GM19397 (cell line): Measurements from ENCODE around the gene MOB1B.
"Not testable (repeated sequence)": the region's sequence is repeated elsewhere in the genome, so short reads cannot be mapped to it uniquely, and the experiment has no call there.

Experiments
- ATAC-seq: cut with Tn5 transposase; IDR thresholded peaks from one replicate; pipeline ENCODE4 v1.9.1; 2021; ENCODE audit warnings: mild to moderate bottlenecking, moderate library complexity; ENCODE audit not compliant: unreplicated experiment

MOB1B gene

DNA sequence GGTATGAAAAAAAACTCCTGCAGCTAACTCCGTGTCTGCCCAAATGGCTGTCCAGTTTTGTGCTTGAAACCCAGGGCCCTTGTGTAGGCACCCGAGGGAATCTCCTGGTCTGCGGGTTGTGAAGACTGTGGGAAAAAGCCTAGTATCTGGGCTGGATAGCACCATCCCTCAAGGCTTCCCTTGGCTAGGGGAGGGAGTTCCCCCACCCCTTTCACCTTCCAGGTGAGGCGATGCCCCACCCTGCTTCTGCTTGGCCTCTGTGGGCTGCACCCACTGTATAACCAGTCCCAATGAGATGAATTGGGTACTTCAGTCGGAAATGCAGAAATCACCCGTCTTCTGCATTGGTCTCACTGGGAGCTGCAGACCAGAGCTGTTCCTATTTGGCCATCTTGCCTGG, 102.9 kb downstream of the MOB1B start:
- not testable (repeated sequence) for ATAC-seq

DNA sequence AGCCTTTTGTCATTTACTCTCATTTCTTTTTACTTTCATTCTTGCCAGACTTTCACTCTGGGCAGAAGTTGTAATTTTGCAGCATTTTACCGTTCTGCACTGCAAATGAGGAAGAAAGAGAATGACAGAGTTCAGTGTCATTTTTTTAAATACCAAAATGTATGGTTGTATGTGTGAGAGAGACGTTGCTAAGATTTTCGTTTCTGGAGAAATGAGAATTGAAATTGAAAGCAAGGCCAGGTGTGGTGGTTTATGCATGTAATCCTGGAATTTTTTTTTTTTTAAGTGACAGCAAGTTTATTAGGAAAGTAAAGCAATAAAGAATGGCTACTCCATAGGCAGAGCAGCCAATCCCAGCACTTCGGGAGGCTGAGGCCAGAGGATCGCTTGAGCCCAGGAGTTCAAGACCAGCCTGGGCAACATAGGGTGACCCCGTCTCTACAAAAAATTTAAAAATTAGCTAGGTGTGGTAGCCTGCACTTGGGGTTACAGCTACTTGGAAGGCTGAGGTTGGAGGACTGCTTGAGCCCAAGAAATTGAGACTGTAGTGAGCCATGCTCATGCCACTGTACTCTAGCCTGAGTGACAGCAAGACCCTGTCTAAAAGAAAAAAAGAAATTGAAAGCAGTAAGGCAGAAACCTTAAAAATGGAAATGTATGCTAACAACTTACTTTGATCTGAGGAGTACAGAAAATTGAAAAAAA, 104.2 kb downstream of the MOB1B start:
- ATAC-seq, result peak; percentile 75

- no peak for ATAC-seq
Observed at GRCh38 chr4:71008196-71008595, 106.0 kb downstream of the MOB1B start.

GRCh38 chr4:71009086-71009485, 106.9 kb downstream of the MOB1B start:
- no peak for ATAC-seq

DNA sequence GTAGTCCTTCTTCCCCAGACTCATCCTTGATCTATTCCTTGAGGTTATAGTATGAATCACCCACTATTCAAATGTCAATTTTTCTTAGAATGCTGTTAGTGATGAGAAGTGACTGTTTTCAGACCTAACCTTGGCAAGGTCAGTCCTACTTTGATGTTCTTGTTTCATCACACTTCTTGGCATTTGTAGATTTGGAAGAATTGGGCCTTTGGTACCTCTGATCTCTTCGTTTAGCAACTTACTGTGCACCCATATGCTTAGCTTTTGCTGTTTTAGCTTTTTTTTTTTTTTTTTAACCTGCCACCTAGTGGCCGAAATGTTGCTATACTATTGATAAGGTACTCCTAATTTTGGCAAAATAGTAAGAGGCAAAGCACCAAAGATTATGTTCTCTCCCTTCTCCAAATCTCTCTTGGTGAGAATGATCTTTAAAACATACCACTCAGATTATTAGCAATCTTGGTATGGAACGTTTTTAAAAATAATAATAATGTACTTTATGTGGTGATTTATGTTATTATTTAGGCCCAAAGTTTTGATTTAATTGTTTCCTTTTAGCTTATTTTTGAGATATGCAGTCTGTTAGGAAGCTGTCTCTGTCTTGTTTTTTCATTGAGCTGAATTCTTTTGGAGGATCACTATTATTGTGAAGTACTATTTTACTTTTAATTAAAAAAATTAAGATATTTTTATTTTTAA, 107.9 kb downstream of the MOB1B start:
- ATAC-seq, result no peak

DNA sequence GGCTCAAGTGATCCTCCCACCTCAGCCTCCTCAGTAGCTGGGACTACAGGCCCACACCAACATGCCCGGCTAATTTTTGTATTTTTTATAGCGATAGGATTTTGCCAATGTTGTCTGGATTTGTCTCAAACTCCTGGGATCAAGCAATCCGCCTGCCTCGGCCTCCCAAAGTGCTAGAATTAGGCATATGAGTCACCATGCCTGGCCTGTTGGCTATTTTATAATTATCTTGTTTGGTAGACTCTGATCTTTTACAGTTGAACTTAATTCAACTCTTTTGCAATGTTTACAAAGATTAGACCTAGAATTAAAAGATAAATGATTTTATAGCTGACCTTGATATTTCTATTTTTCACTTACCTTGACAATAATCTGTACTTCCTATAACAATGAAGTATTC, 109.3 kb downstream of the MOB1B start:
- no peak for ATAC-seq

DNA sequence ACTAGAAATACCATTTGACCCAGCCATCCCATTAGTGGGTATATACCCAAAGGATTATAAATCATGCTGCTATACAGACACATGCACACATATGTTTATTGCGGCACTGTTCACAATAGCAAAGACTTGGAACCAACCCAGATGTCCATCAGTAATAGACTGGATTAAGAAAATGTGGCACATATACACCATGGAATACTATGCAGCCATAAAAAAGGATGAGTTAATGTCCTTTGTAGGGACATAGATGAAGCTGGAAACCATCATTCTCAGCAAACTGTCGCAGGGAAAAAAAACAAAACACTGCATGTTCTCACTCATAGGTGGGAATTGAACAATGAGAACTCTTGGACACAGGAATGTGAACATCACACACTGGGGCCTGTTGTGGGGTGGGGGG, 115.2 kb downstream of the MOB1B start:
- not testable (repeated sequence) for ATAC-seq

DNA sequence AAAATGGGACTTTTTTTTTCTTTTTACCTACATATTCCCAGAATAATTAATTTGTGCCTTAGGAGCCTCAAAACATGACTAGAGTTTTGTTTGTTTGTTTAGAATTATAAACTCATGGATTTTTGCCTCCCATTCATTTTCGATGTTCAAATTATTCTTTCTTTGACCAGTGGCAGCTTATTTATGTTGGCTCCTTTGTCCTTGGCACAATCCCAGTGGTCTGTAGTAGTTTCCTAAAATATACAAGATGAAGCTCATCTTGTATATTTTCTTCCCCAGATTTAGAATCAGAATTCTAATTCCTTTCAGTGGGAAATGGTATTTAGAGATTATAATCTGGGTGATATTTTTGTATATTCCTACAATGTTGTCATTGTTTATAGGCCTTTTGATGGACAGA, 118.4 kb downstream of the MOB1B start:
- no peak for ATAC-seq

GRCh38 chr4:71025654-71026053, 123.5 kb downstream of the MOB1B start:
- no peak for ATAC-seq

DNA sequence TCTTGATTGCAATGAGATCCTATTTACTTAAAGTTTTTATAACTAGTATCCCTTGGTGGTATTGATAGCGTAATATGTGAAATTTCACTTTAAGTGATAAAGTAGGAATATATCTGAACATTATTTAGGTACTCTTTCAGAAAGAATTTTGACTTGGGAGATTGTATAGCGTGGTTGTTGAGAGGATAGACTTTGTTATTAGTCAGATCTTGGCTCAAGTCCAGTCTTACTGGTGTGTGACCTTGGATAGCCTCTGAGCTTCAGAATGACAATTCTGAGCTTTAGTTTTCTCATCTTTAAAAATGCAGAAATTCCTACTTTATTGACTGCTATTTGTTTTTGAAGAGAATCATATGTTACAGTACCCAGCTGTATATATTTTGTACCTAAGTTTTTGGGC, 123.9 kb downstream of the MOB1B start:
- no peak for ATAC-seq

- no peak for ATAC-seq
Observed at GRCh38 chr4:71027611-71028010, 125.4 kb downstream of the MOB1B start.

DNA sequence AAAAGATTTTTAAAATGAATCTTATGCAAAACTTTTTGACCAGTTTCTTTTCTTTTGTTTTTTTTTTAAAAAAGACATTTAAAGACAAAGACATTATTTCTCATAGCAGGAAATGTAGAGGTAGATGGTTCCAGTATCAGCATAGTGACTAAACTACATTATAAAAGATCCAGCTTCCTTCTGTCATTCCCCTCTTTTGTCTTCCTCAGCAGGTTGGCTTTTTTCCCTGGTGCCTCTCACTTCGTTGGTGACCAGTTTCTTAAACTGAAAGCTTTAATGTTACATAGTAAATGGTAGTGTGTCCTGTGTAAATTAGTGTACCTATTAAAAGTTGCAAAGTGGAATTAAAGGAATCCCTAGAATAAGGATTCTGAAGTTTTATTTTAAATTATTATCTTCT, 127.3 kb downstream of the MOB1B start:
- no peak for ATAC-seq

DNA sequence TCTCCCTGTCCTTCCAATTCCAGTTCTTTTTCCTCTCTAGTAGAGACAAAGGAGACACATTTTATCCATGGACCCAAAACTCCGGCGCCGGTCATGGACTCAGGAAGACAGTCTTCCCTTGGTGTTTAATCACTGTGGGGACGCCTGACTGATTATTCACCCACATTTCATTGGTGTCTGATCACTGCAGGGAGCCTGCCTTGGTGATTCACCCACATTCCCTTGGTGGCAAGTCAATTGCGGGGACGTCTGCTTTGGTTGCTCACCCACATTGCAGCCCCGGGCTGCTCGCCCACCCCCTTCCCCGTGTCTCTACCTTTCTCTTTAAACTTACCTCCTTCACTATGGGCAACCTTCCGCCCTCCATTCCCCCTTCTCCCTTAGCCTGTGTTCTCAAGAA, 129.9 kb downstream of the MOB1B start:
- ATAC-seq, result not testable (repeated sequence)
